Liver (tissue), 9 donors: ENCODE data around the gene SCAI. TPM values are rescaled to one million over a fixed set of nuclear protein-coding genes. Genes with fewer than 3 reads are reported as not detected.
A peak's percentile ranks its signal among the peaks of the same experiment; 100 is the strongest.

Experiments
- DNase-seq: peaks from one replicate; pipeline ENCODE4 v3.0.0-alpha.2; 2017; ENCODE audit warnings: low spot score
- H3K27ac ChIP-seq, 2 donors: one replicate each; pipeline ENCODE4 v1.7.0; 2013; ENCODE audit warnings: inconsistent platforms in 2 of 2, low read length in 2 of 2, control low read depth in 1 of 2, low read depth in 1 of 2, mild to moderate bottlenecking in 1 of 2
- H3K27me3 ChIP-seq, 4 donors: one replicate each; pipeline versions ENCODE4 v1.6.1 to v1.7.0; 2013; ENCODE audit warnings: low read length in 3 of 4, inconsistent platforms in 1 of 4, mild to moderate bottlenecking in 1 of 4, moderate library complexity in 1 of 4; ENCODE audit not compliant: control insufficient read depth in 4 of 4, insufficient read depth in 4 of 4
- H3K36me3 ChIP-seq, 4 donors: one replicate each; pipeline versions ENCODE4 v1.6.1 to v1.7.0; 2013; ENCODE audit warnings: low read length in 3 of 4, mild to moderate bottlenecking in 3 of 4, low read depth in 1 of 4, moderate library complexity in 1 of 4; ENCODE audit not compliant: control insufficient read depth in 4 of 4, insufficient read depth in 3 of 4
- H3K4me1 ChIP-seq, 4 donors: one replicate each; pipeline versions ENCODE4 v1.6.1 to v1.7.0; 2013; ENCODE audit warnings: low read length in 3 of 4, mild to moderate bottlenecking in 3 of 4, moderate library complexity in 1 of 4; ENCODE audit not compliant: control insufficient read depth in 4 of 4, insufficient read depth in 4 of 4
- H3K4me3 ChIP-seq, 3 donors: one replicate each; pipeline versions ENCODE4 v1.6.1 to v1.7.0; 2013; ENCODE audit warnings: low read length in 3 of 3, control low read depth in 1 of 3, low read depth in 1 of 3, mild to moderate bottlenecking in 1 of 3
- H3K9ac ChIP-seq, 2 donors: one replicate each; pipeline ENCODE4 v1.7.0; 2013; ENCODE audit warnings: low read length in 2 of 2, mild to moderate bottlenecking in 2 of 2, moderate library complexity in 2 of 2, control low read depth in 1 of 2, low read depth in 1 of 2
- H3K9me3 ChIP-seq, 4 donors: one replicate each; pipeline versions ENCODE4 v1.6.1 to v1.7.0; 2013; ENCODE audit warnings: low read length in 3 of 4; ENCODE audit not compliant: control insufficient read depth in 4 of 4
- EGR1 ChIP-seq, 2 donors: IDR thresholded peaks; 2 replicates each; pipeline ENCODE4 v1.6.1; 2016 to 2018; ENCODE audit warnings: antibody characterized with exemption in 2 of 2, low read depth in 2 of 2
- FOXA1 ChIP-seq: IDR thresholded peaks from 2 replicates; pipeline ENCODE4 v1.6.1; 2016; ENCODE audit warnings: antibody characterized with exemption
- FOXA2 ChIP-seq: IDR thresholded peaks from 2 replicates; pipeline ENCODE4 v1.6.1; 2016; ENCODE audit warnings: antibody characterized with exemption
- GABPA ChIP-seq, 2 donors: IDR thresholded peaks in 1 of 2; conservative IDR thresholded peaks in 1 of 2; 2 replicates each; pipeline ENCODE4 v1.6.1; 2016; ENCODE audit warnings: antibody characterized with exemption in 2 of 2, mild to moderate bottlenecking in 1 of 2, moderate library complexity in 1 of 2
- HNF4A ChIP-seq, 2 donors: conservative IDR thresholded peaks; 2 replicates each; pipeline ENCODE4 v1.6.1; 2016; ENCODE audit warnings: antibody characterized with exemption in 2 of 2, mild to moderate bottlenecking in 2 of 2
- HNF4G ChIP-seq: IDR thresholded peaks from 2 replicates; pipeline ENCODE4 v1.6.1; 2016; ENCODE audit warnings: antibody characterized with exemption
- JUND ChIP-seq, 2 donors: IDR thresholded peaks; 2 replicates each; pipeline ENCODE4 v1.6.1; 2016; ENCODE audit warnings: antibody characterized with exemption in 2 of 2
- NR2F2 ChIP-seq: IDR thresholded peaks from 2 replicates; pipeline ENCODE4 v1.6.1; 2016; ENCODE audit warnings: antibody characterized with exemption
- RAD21 ChIP-seq, 2 donors: IDR thresholded peaks; 2 replicates each; pipeline ENCODE4 v1.6.1; 2016; ENCODE audit warnings: antibody characterized with exemption in 2 of 2, mild to moderate bottlenecking in 2 of 2
- RXRA ChIP-seq, 2 donors: IDR thresholded peaks; 2 replicates each; pipeline ENCODE4 v1.6.1; 2017 to 2018; ENCODE audit warnings: antibody characterized with exemption in 2 of 2, mild to moderate bottlenecking in 1 of 2
- SP1 ChIP-seq: IDR thresholded peaks from 2 replicates; pipeline ENCODE4 v1.6.1; 2018; ENCODE audit warnings: antibody characterized with exemption, mild to moderate bottlenecking
- TAF1 ChIP-seq: conservative IDR thresholded peaks from 2 replicates; pipeline ENCODE4 v1.6.1; 2016; ENCODE audit warnings: antibody characterized with exemption, mild to moderate bottlenecking
- YY1 ChIP-seq: IDR thresholded peaks from 2 replicates; pipeline ENCODE4 v1.6.1; 2016; ENCODE audit warnings: antibody characterized with exemption, mild to moderate bottlenecking
- WGBS: extraction: QIAGEN DNeasy Blood & Tissue Kit; methylation state at CpG from one replicate; pipeline ENCODE4 v1.1.7; 2013; 5-methylcytosine and 5-hydroxymethylcytosine counted together
- polyA plus RNA-seq, 2 donors: library from polyadenylated mRNA; stranded (reverse) in 1 of 2; unstranded in 1 of 2; fragments of 200-250 nt in 1 of 2; fragments of >200 nt in 1 of 2; fragmentation: Nextera tagmentation in 1 of 2; extraction: Ambion mirVana in 1 of 2; gene quantifications; one replicate each; pipeline versions ENCODE4 v1.2.1 to v1.2.3, GENCODE V29; 2013 to 2015
- total RNA-seq, 2 donors: library from RNA; depleted of rRNA; stranded (reverse); fragments of >200 nt; gene quantifications; one replicate each; pipeline ENCODE4 v1.2.3, GENCODE V29; 2014
- TF ChIP-seq, protein P1 (sequence below): fragments of 150-350 bp; IDR thresholded peaks from 2 replicates; pipeline ENCODE4 v1.5.1; 2017; ENCODE audit warnings: improper control_type of control experiment, low read depth, low read length; ENCODE audit not compliant: missing input control
- TF ChIP-seq, protein P2 (sequence below): IDR thresholded peaks from 2 replicates; pipeline ENCODE4 v1.6.1; 2016; ENCODE audit warnings: antibody characterized with exemption
- TF ChIP-seq, protein P3 (sequence below): IDR thresholded peaks from 2 replicates; pipeline ENCODE4 v1.6.1; 2016; ENCODE audit warnings: antibody characterized with exemption, mild to moderate bottlenecking
- TF ChIP-seq, protein P4 (sequence below): IDR thresholded peaks from 2 replicates; pipeline ENCODE4 v1.6.1; 2016; ENCODE audit warnings: antibody characterized with exemption
- TF ChIP-seq, protein P5 (sequence below): IDR thresholded peaks from 2 replicates; pipeline ENCODE4 v1.6.1; 2016; ENCODE audit warnings: antibody characterized with exemption
- donor health status: healthy.
- donor health status: healthy.
- donor health status: healthy.
- donor health status: healthy.
- donor health status: healthy.

SCAI gene
- total and polyA plus RNA-seq, 4 donors: 0.24 to 5.3 (median 1.6) TPM

DNA sequence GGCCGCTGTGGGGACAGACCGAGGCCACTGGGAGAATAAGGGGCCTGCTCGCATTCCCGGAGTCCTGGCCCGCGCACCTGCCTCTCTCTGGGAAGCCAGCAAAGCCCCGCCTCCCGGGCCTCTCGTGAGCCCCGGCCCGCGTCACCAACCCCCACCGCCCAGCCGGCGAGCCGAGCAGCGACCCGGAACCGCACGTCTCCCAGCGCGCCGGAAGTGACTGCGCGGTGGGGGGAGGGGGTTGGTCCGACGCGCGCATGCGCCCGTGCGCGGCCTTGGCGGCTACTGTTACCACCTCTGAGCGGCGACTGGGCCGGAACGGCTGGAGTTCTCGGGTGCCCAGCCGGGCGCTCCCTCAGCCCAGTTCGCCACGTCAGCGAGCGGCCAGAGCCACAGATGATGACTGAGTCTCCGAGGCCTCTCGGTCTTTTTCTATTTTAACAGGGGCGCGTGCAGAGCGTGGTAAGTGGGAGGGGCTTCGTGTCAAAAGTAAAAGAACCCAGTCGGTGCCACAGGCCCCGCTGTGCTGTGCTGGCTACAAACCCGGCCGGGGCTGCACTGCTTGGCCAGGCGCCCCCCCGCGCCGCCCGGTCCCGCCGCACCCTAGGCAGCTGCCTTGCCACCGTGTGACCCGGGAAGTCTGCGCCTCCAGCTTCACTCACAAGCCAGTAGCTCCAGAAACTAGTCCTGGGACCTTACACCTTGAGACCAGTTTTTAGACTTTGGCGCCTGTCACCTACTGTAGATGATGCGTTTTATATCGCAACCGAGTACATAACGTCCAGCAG is 202.2 kb downstream of the SCAI start, which contains the start of gene GOLGA1:
GOLGA1 (minus strand) TSS at position 190 of the 785 bp plus-strand sequence. CDS start 2,372 bp downstream, outside the sequence.
- peak within 1 kb of the TSS; percentile 98 to 99 for H3K27ac ChIP-seq
- peaks cover 3 to 17% (median 5%) of the 10 kb centered on the region in 4 donors for H3K4me1 ChIP-seq
- H3K9me3 ChIP-seq: no peaks in the 10 kb centered on the region
- H3K4me3 ChIP-seq: peak within 1 kb of the TSS; percentile 76 to 98 (median 93)
- H3K9ac ChIP-seq: peak within 1 kb of the TSS; percentile 96 to 98
- no peaks in the 10 kb centered on the region for H3K27me3 ChIP-seq
- TF ChIP-seq RAD21 (IDR thresholded peaks at IDR 0.05) (no peak), GABPA (IDR thresholded peaks at IDR 0.05 in 1 of 2, conservative IDR thresholded peaks at IDR 0.05 in 1 of 2) (peak; percentile 71 to 94), YY1 (peak; percentile 52), FOXA2 (no peak), JUND (IDR thresholded peaks at IDR 0.05) (no peak), FOXA1 (no peak), TAF1 (peak; percentile 62), SP1 (peak; percentile 43), RXRA (IDR thresholded peaks at IDR 0.05) (no peak), HNF4G (no peak), NR2F2 (no peak), HNF4A (conservative IDR thresholded peaks at IDR 0.05) (no peak), EGR1 (IDR thresholded peaks at IDR 0.05; ENCODE audit: low read depth in 2 of 2) (no peak)
- TF ChIP-seq, protein P1, sequence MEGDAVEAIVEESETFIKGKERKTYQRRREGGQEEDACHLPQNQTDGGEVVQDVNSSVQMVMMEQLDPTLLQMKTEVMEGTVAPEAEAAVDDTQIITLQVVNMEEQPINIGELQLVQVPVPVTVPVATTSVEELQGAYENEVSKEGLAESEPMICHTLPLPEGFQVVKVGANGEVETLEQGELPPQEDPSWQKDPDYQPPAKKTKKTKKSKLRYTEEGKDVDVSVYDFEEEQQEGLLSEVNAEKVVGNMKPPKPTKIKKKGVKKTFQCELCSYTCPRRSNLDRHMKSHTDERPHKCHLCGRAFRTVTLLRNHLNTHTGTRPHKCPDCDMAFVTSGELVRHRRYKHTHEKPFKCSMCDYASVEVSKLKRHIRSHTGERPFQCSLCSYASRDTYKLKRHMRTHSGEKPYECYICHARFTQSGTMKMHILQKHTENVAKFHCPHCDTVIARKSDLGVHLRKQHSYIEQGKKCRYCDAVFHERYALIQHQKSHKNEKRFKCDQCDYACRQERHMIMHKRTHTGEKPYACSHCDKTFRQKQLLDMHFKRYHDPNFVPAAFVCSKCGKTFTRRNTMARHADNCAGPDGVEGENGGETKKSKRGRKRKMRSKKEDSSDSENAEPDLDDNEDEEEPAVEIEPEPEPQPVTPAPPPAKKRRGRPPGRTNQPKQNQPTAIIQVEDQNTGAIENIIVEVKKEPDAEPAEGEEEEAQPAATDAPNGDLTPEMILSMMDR: no peak
- TF ChIP-seq, protein P2, sequence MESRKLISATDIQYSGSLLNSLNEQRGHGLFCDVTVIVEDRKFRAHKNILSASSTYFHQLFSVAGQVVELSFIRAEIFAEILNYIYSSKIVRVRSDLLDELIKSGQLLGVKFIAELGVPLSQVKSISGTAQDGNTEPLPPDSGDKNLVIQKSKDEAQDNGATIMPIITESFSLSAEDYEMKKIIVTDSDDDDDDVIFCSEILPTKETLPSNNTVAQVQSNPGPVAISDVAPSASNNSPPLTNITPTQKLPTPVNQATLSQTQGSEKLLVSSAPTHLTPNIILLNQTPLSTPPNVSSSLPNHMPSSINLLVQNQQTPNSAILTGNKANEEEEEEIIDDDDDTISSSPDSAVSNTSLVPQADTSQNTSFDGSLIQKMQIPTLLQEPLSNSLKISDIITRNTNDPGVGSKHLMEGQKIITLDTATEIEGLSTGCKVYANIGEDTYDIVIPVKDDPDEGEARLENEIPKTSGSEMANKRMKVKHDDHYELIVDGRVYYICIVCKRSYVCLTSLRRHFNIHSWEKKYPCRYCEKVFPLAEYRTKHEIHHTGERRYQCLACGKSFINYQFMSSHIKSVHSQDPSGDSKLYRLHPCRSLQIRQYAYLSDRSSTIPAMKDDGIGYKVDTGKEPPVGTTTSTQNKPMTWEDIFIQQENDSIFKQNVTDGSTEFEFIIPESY: no peak
- TF ChIP-seq, protein P3, sequence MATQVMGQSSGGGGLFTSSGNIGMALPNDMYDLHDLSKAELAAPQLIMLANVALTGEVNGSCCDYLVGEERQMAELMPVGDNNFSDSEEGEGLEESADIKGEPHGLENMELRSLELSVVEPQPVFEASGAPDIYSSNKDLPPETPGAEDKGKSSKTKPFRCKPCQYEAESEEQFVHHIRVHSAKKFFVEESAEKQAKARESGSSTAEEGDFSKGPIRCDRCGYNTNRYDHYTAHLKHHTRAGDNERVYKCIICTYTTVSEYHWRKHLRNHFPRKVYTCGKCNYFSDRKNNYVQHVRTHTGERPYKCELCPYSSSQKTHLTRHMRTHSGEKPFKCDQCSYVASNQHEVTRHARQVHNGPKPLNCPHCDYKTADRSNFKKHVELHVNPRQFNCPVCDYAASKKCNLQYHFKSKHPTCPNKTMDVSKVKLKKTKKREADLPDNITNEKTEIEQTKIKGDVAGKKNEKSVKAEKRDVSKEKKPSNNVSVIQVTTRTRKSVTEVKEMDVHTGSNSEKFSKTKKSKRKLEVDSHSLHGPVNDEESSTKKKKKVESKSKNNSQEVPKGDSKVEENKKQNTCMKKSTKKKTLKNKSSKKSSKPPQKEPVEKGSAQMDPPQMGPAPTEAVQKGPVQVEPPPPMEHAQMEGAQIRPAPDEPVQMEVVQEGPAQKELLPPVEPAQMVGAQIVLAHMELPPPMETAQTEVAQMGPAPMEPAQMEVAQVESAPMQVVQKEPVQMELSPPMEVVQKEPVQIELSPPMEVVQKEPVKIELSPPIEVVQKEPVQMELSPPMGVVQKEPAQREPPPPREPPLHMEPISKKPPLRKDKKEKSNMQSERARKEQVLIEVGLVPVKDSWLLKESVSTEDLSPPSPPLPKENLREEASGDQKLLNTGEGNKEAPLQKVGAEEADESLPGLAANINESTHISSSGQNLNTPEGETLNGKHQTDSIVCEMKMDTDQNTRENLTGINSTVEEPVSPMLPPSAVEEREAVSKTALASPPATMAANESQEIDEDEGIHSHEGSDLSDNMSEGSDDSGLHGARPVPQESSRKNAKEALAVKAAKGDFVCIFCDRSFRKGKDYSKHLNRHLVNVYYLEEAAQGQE: peak; percentile 68
- TF ChIP-seq, protein P4, sequence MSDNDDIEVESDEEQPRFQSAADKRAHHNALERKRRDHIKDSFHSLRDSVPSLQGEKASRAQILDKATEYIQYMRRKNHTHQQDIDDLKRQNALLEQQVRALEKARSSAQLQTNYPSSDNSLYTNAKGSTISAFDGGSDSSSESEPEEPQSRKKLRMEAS: no peak
- TF ChIP-seq, protein P5, sequence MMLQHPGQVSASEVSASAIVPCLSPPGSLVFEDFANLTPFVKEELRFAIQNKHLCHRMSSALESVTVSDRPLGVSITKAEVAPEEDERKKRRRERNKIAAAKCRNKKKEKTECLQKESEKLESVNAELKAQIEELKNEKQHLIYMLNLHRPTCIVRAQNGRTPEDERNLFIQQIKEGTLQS: no peak
- DNase-seq: peak; percentile 96
- peaks cover 2 to 9% (median 8%) of the 10 kb centered on the region in 4 donors for H3K36me3 ChIP-seq
- WGBS: under 1% methylated on average over 70 of the region's 70 CpGs
